Neural cell (in vitro differentiated cells): ENCODE data around the gene PASD1. TPM values are rescaled to one million over a fixed set of nuclear protein-coding genes. Genes with fewer than 3 reads are reported as not detected.
"Not testable (repeated sequence)": the region's sequence is repeated elsewhere in the genome, so short reads cannot be mapped to it uniquely, and the experiment has no call there.

Experiments used
- H2AFZ ChIP-seq: fragments of 200-600, 300-800 bp; sonication (generic), shearing (Covaris generic); 2 replicates; pipeline ENCODE4 v1.6.0; 2014; ENCODE audit warnings: low read depth, mild to moderate bottlenecking, antibody characterized with exemption, low read length, moderate library complexity
- H3F3A ChIP-seq: fragments of 200-600 bp; shearing (Covaris generic); 2 replicates; pipeline ENCODE4 v1.6.1; 2016; ENCODE audit warnings: mild to moderate bottlenecking, moderate library complexity, mixed read lengths, antibody characterized with exemption, low read length; ENCODE audit not compliant: insufficient read depth, poor library complexity, severe bottlenecking
- H3K27ac ChIP-seq: fragments of 200-600, 300-800 bp; sonication (generic), shearing (Covaris generic); 2 replicates; pipeline ENCODE4 v1.5.1; 2014; ENCODE audit warnings: mild to moderate bottlenecking, low read length, moderate library complexity
- H3K27me3 ChIP-seq: fragments of 300-800, 200-600 bp; sonication (generic), shearing (Covaris generic); 2 replicates; pipeline ENCODE4 v1.6.0; 2014; ENCODE audit warnings: mild to moderate bottlenecking, low read depth, low read length, moderate library complexity; ENCODE audit not compliant: insufficient read depth
- H3K36me3 ChIP-seq: fragments of 300-800, 200-600 bp; sonication (generic), shearing (Covaris generic); 2 replicates; pipeline ENCODE4 v1.5.1; 2014; ENCODE audit warnings: mild to moderate bottlenecking, antibody characterized with exemption, low read length, moderate library complexity; ENCODE audit not compliant: insufficient read depth
- H3K4me2 ChIP-seq: fragments of 300-800, 200-600 bp; sonication (generic), shearing (Covaris generic); 2 replicates; pipeline ENCODE4 v1.6.0; 2014; ENCODE audit warnings: mild to moderate bottlenecking, low read length
- H3K4me3 ChIP-seq: fragments of 300-800, 200-600 bp; sonication (generic), shearing (Covaris generic); 2 replicates; pipeline ENCODE4 v1.5.1; 2014; ENCODE audit warnings: mild to moderate bottlenecking, low read length, moderate library complexity
- H3K79me2 ChIP-seq: fragments of 200-600 bp; shearing (Covaris generic); replicated peaks from 2 replicates; pipeline ENCODE4 v1.6.0; 2014; ENCODE audit warnings: mild to moderate bottlenecking, low read length, moderate library complexity; ENCODE audit not compliant: insufficient read depth
- H3K9ac ChIP-seq: fragments of 300-800, 200-600 bp; sonication (generic), shearing (Covaris generic); 2 replicates; pipeline ENCODE4 v1.6.1; 2016; ENCODE audit warnings: mild to moderate bottlenecking, low read length, mixed read lengths
- H3K9me2 ChIP-seq: fragments of 200-600 bp; shearing (Covaris generic); 2 replicates; pipeline ENCODE4 v1.6.1; 2016; ENCODE audit warnings: mild to moderate bottlenecking, low read length, mixed read lengths; ENCODE audit not compliant: insufficient read depth
- H3K9me3 ChIP-seq: fragments of 200-600, 300-800 bp; sonication (generic), shearing (Covaris generic); 2 replicates; pipeline ENCODE4 v1.6.1; 2016; ENCODE audit warnings: mild to moderate bottlenecking, mixed run types, low read length, moderate library complexity, mixed read lengths
- H4K20me1 ChIP-seq: fragments of 200-600 bp; shearing (Covaris generic); 2 replicates; pipeline ENCODE4 v1.6.1; 2016; ENCODE audit warnings: mild to moderate bottlenecking, mixed run types; ENCODE audit not compliant: insufficient read depth
- CTCF ChIP-seq: fragments of 450-650 bp; IDR thresholded peaks from 2 replicates; pipeline ENCODE4 v1.5.1; 2014; ENCODE audit warnings: antibody characterized with exemption, mild to moderate bottlenecking, moderate library complexity; ENCODE audit not compliant: poor library complexity, severe bottlenecking
- EP300 ChIP-seq: fragments of 450-650 bp; conservative IDR thresholded peaks from 2 replicates; pipeline ENCODE4 v1.6.1; 2014; ENCODE audit warnings: antibody characterized with exemption, mild to moderate bottlenecking, moderate library complexity; ENCODE audit not compliant: poor library complexity, severe bottlenecking
- EZH2 ChIP-seq: fragments of 200-600, 300-800 bp; shearing (Covaris generic), sonication (generic); IDR thresholded peaks from 2 replicates; pipeline ENCODE4 v1.6.1; 2014; ENCODE audit warnings: antibody characterized with exemption, low read length, borderline replicate concordance, mild to moderate bottlenecking; ENCODE audit not compliant: insufficient read depth, poor library complexity, severe bottlenecking
- MXI1 ChIP-seq: fragments of 450-650 bp; conservative IDR thresholded peaks from 2 replicates; pipeline ENCODE4 v1.6.1; 2014; ENCODE audit warnings: antibody characterized with exemption, mild to moderate bottlenecking; ENCODE audit not compliant: poor library complexity, severe bottlenecking
- POLR2AphosphoS5 ChIP-seq: IDR thresholded peaks from 2 replicates; pipeline ENCODE4 v1.6.1; 2012
- RAD21 ChIP-seq: fragments of 450-650 bp; conservative IDR thresholded peaks from 2 replicates; pipeline ENCODE4 v1.6.1; 2014; ENCODE audit warnings: antibody characterized with exemption, mild to moderate bottlenecking, moderate library complexity
- REST ChIP-seq: IDR thresholded peaks from 2 replicates; pipeline ENCODE4 v1.6.1; 2012; ENCODE audit warnings: borderline replicate concordance
- SMC3 ChIP-seq: fragments of 450-650 bp; conservative IDR thresholded peaks from 2 replicates; pipeline ENCODE4 v1.6.1; 2014; ENCODE audit warnings: antibody characterized with exemption, mild to moderate bottlenecking, moderate library complexity; ENCODE audit not compliant: poor library complexity
- TAF1 ChIP-seq: IDR thresholded peaks from 2 replicates; pipeline ENCODE4 v1.6.1; 2012; ENCODE audit warnings: low read depth
- polyA plus RNA-seq: library from polyadenylated mRNA; depleted of rRNA; stranded (reverse); fragments of >200 nt; gene quantifications from 2 replicates; pipeline ENCODE4 v1.2.3, GENCODE V29; 2014

Gene PASD1
- polyA plus RNA-seq, 1 donor from 2014 or later = not detected

DNA sequence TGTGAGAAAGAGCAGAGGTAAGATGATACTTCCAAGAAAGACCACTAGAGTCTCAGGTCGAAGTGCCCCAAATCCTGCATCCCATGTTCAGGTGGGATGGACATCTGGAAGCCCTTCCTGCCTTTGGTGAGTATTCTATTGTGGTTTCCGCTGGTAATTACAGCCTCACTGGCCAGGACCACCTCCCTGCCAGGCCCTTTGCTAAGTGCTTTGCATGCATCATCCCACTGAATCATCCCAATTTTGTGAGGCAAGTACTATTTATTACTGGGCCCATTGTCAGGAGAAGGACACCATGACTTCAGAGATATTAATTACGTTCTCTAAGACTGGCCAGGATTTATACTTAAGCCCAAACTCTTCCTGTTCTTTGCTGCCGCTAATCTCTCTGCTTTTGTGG is 10.7 kb upstream of the PASD1 start:
- no peak overlapping the region for H3K4me2 ChIP-seq
- H3K9me2 ChIP-seq = no peaks in the 10 kb centered on the region
- no peak overlapping the region for H3K4me3 ChIP-seq
- no peak overlapping the region for H3K9ac ChIP-seq
- H3K27me3 ChIP-seq = no peaks in the 10 kb centered on the region
- H4K20me1 ChIP-seq = no peaks in the 10 kb centered on the region
- TF ChIP-seq EP300 = no peak
- TF ChIP-seq REST = no peak
- TF ChIP-seq SMC3 = no peak
- TF ChIP-seq POLR2AphosphoS5 = no peak
- no peak for TF ChIP-seq MXI1
- no peak for TF ChIP-seq CTCF
- no peak for TF ChIP-seq EZH2
- no peak for TF ChIP-seq RAD21
- no peak for TF ChIP-seq TAF1
- H3K79me2 ChIP-seq = no peaks in the 10 kb centered on the region
- H3F3A ChIP-seq = no peaks in the 10 kb centered on the region
- H2AFZ ChIP-seq = no peak overlapping the region
- H3K9me3 ChIP-seq = no peaks in the 10 kb centered on the region
- H3K36me3 ChIP-seq = no peaks in the 10 kb centered on the region
- no peak overlapping the region for H3K27ac ChIP-seq

- H3K4me3 ChIP-seq, H3K79me2 ChIP-seq, H3K36me3 ChIP-seq, H4K20me1 ChIP-seq, H3K27ac ChIP-seq, H3K9me2 ChIP-seq, H3K4me2 ChIP-seq, H3K9me3 ChIP-seq, H3F3A ChIP-seq, H2AFZ ChIP-seq, H3K27me3 ChIP-seq, H3K9ac ChIP-seq: not testable (repeated sequence)
These were observed 8.2 kb upstream of the PASD1 start for GRCh38 chrX:151555301-151555700.

- H3K4me2 ChIP-seq, H3K9me2 ChIP-seq, H4K20me1 ChIP-seq, H3K9me3 ChIP-seq, H3F3A ChIP-seq, H3K79me2 ChIP-seq, H2AFZ ChIP-seq, H3K27me3 ChIP-seq, H3K4me3 ChIP-seq, H3K36me3 ChIP-seq, H3K27ac ChIP-seq, H3K9ac ChIP-seq: not testable (repeated sequence)
These were observed 990 bp upstream of the PASD1 start for GRCh38 chrX:151562485-151562884.

DNA sequence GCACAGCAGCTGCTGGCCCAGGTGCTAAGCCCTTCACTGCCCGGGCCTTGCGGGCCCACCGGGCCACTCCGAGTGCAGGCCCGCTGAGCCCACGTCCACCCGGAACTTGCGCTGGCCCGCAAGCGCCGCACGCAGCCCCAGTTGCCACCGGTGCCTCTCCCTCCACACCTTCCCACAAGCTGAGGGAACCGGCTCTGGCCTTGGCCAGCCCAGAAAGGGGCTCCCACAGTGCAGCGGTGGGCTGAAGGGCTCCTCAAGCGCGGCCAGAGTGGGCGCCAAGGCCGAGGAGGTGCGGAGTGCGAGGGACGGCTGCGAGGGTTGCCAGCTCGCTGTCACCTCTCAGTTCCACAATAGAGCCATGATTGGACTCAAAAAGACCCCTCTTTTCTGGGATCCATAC is 472 bp upstream of the PASD1 start:
- H3K27me3 ChIP-seq, H3K79me2 ChIP-seq, H4K20me1 ChIP-seq, H3K4me3 ChIP-seq, H3K9me3 ChIP-seq, H3K9ac ChIP-seq, H3K36me3 ChIP-seq, H3K9me2 ChIP-seq, H3K27ac ChIP-seq, H3F3A ChIP-seq, H3K4me2 ChIP-seq, H2AFZ ChIP-seq: not testable (repeated sequence)
